Activated CD4-positive, alpha-beta T cell treated with anti-CD3 and anti-CD28 coated beads, Interleukin-2, amount 50 U/mL, for 48 hours (primary cell): Measurements from ENCODE around the gene HEXD.
A peak's percentile ranks its signal among the peaks of the same experiment; 100 is the strongest.

Source experiments
- DNase-seq, 2 experiments: peaks; one replicate each; pipeline ENCODE4 v3.0.0-alpha.2; 2020

HEXD gene

DNA sequence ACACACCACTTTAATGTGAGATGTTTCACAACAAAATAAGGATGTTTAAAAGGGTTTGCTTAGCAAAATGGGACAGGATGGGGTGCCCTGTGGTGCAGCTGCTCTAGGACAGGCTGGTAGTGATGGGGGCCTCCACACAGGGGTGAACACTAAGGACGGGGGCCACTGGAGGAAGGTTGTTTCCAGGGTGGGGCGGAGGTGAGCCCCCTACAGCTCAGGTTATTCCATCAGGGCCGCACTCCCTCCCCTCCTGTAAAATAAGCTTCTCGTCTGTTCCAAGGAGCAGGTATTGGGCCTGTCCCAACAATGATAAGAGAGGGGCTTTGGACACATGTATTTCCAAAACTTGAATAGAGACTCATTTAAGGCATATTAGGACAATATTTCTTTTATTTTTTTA, 1.9 kb upstream of the HEXD start:
- DNase-seq: no peak

DNA sequence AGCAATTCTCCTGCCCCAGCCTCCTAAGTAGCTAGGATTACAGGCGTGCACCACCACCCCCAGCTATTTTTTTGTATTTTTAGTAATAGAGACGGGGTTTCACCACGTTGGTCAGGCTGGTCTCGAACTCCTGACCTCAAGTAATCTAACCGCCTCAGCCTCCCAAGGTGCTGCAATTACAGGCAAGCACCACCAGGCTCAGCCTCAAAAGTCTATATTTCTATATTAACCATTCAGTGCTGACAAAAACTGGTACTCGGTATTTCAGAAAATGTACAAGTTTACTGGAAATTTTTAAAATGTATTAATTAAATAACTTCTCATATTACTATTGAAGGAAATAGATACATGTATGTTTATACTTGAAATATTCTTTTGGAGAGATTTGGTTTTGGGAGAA, 1.4 kb upstream of the HEXD start:
- DNase-seq: no peak

DNA sequence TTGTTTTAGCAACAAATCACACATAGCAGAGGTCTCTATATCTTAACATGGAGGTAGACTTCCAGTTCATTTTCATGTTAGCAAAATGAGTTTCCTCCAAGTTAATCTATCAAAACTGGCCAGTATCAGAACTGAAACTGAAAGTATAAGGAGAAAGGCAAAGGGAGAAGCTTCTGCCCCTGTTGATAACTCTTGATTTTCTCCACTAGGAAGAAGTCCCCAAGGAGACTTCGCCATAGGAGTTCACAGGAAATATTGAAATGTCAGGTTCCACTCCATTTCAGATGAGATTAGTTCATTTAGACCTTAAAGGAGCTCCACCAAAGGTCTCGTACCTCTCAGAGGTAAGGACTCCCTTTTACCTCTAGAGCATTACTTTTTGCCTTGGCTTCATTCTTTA, 1.4 kb downstream of the HEXD start:
- no peak for DNase-seq

DNA sequence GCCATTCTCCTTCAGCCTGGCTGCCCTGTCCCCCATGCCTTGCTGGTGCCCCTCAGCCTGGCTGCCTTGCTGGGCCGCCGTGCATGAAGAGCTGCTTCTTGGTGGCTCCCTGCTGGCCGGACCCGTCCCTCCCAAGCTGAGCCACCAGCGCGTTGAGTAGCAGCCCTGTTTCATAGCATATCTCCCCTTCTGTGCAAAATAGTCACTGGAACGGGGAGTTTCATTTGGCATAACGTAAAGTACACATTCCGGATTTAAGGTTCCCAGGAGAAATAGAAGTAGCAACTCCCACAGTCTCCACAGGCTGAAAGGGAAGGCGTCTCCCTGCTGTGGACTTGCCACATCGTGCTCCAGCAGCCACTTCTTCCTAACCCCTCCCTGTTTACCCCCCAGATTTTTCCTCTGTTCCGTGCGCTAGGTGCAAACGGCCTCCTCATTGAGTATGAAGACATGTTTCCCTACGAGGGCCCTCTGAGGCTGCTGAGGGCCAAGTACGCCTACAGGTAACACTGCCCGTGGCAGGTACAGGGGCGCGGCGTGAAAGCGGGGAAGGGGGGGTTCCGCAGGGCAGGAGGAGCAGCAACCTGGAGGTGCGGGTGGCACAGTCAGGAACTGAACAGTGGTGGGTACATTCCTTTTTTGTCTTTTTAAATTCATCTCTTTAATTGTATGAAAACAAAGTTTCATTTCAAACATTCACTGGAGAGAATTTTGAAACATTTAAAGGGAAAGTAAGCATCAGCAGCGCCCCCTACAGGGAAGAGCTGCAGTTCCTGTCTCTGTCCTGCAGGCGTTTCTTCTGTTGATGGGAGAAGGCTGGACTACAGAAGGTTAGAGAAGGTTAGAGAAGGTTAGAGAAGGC, 6.1 kb downstream of the HEXD start:
- peak; percentile 72 to 77 for DNase-seq

DNA sequence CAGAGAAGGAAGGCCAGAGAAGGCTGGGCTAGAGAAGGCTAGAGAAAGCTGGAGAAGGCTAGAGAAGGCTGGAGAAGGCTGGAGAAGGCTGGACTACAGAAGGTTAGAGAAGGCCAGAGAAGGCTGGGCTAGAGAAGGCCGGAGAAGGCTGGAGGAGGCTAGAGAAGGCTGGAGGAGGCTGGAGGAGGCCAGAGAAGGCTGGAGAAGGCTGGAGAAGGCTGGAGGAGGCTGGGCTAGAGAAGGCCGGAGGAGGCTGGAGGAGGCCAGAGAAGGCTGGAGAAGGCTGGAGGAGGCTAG, 6.7 kb downstream of the HEXD start:
- DNase-seq: no peak

DNA sequence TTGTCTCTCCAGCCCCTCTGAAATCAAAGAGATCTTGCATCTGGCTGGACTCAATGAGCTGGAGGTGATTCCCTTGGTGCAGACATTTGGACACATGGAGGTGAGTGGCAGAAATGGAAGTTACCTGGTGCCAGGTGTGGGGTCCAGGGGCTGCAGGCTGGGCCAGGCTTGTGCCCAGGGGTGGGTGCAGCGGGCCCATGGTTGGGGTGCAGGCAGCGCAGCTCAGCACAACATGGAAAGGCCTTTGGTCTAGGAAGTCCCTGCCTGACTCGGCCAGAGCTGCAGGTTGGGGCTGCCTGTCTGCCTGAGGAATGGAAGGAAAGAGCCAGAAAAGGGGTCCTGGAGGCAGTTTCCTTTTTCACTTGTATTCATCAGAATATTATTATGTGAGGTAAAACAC, 10.4 kb downstream of the HEXD start:
- DNase-seq: no peak

DNA sequence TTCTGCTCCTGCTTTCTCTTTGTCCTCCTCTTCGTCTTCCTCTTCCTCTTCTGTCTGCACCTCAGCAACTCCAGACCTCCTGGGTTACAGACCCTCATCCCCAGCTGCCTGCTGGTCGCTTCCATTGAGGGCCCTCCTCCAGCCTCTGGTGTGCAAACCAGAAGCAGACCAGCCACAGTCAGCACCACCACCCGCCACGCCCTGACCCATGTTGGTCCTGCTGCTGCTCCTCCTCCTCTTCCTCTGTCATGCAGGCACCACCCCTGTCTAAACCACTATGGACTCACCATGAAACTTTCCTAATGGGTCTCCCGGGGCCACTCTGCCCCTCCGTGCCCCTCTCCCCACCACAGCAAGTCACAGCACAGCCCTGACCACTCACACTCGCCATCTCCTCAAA, 11.7 kb downstream of the HEXD start:
- DNase-seq: no peak

DNA sequence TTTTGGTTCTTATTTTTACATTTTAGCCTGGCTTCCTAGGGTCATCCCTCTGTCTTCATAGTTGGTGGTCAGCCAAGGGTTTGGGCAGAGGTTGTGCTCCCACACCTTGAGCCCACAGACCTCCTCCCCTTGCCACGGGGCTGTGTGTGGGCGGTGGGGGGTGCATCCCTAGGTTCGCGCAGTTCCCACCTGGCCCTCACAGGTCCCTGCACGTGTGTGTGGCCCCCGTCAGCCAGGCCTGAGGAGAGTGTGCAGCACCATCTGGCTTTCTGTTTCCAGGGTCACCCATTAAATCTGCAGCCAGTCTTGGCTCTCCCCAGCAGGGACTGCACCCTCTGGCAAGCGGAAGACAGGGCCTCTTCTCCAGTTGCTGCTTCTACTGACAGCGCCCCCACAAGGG, 13.9 kb downstream of the HEXD start:
- no peak for DNase-seq

DNA sequence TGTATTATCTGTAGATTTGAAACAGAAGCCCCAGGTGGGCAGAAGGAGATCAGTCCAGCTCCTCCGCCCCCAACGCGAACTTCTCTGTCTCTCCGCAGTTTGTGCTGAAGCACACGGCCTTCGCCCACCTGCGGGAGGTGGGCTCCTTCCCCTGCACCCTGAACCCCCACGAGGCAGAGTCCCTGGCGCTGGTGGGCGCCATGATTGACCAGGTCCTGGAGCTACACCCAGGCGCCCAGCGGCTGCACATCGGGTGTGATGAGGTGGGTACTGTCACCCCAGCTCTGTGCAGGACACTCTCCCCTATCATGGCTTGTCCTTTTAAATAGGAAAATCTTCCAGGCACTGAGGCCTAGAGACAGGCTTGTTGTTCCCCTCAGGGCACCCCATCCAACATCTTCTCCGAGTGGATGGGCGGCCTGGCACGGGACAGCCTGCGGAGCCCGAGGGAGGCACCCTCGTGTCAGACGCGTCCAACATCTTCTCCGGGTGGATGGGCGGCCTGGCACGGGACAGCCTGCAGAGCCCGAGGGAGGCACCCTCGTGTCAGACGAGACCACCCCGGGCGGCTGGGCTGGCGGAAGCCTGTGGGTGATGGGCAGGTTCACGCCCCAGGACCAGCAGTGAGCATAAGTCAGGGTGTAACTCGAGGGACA, 15.5 kb downstream of the HEXD start:
- DNase-seq: no peak

DNA sequence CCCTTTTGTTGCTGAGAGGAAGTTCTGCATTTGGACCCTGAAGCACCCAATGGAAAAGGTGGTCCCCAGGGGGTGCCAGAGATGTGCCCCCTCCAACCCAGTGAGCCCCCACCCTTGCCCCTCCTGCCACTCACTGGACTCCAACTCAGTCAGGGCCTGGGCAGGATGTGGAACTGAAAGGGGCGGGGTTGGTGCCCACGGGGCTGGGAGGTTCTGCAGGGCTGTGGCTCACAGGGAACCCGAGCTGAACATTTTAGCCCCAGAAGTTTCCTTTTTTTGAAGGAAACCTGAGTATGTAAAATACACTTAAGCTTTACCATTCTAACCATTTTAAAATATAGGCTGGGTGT, 16.0 kb downstream of the HEXD start:
- DNase-seq: no peak

DNA sequence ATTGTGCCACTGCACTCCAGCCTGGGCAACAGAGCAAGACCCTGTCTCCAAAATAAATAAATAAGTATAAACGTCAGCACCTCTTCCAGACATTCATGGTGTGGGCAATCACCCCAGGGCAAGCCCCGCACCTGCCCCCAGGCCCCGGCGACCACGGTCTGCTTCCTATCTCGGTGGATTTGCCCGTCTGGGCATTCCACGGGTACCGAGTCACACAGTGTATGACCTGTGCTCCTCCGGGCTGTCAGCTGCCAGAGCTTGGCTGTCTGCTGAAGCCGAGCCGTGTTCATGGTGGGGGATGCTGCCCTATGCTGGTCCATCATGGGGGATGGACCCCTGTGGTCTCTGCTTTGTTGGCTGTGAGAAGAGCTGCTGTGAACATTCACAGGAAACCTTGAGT, 17.0 kb downstream of the HEXD start:
- DNase-seq: no peak

DNA sequence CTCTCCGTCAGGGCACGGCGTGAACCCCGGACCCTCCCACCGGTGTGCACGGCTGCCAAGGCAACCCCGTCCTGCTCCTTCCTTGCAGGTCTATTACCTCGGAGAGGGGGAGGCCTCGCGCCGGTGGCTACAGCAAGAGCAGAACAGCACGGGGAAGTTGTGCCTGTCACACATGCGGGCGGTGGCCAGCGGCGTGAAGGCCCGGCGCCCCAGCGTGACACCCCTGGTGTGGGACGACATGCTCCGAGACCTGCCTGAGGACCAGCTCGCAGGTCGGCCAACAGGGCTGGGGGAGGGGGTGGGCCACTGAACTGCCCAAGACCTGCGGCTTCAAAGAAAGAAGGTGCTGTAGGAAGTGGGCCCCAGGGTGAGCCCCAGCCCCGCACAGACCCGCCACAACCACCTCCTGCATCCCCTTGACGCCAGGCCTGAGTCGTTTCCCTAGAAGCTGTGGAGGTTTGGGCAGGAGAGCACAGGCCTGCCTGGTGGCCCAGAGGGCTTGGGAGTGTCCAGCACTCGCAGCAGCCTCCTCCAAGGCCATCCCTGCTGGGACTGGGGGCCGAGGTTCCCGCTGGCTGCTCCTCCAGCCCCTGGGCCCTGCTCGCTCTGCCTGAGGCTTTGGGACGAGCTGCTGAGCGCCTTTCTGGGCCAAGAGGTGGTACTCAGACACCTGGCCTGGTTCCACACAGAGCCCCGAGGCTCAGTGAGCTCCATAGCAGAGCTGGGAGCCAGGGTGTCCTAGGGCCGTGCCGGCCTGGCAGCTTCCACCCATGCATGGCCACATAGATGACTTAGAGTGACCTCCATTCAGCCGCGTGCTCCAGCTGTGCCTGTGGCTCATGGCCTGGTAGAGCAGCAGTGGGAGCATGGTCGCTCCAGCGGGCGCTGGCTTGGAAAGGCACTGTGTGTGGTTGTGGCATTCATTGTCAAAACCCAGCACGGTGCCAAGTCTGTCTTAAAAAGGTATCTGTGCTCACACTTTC, 17.7 kb downstream of the HEXD start:
- no peak for DNase-seq

DNA sequence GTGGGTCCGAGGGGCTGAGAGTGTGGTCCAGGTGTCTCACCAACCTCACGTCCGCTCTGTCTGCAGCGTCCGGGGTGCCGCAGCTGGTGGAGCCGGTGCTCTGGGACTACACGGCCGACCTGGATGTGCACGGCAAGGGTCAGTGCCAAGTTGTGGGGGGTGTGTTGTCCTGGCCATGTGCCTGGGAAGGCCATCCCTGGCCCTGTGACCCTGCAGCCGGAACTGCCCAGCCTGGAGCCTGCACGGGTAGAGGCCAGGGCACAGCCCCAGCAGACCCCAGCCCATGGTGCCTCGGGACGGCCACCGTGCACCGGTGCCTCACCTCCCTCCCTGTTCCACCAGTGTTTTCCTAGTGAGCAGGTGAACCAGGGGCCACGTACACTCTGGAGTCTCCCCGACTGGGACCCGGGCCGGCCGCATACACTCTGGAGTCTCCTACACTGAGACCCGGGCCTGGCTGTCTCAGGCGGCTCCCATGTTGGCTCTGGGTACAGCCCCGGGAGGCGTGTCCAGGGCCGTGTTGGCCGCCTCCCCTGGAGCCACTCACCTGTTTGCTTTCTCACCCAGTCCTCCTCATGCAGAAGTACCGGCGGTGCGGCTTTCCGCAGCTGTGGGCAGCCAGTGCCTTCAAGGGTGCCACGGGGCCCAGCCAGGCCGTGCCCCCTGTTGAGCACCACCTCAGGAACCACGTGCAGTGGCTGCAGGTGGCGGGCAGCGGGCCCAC, 18.6 kb downstream of the HEXD start:
- DNase-seq: no peak

DNA sequence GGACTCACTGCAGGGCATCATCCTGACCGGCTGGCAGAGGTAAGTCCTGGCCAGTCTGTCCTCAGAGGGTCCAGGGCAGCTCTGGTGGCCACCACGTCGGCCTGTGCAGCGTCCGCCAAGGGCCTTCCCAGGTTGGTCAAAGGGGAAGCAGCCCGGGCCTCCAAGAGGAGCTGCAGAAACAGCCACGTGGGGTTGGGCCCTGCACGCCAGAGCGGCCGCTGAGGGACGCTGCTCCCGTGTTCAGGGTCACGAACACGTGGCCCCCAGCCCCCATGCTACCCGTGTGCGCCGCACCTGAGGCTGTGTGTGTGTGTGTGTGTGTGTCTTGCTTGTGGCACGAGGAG, 19.1 kb downstream of the HEXD start:
- DNase-seq: no peak

DNA sequence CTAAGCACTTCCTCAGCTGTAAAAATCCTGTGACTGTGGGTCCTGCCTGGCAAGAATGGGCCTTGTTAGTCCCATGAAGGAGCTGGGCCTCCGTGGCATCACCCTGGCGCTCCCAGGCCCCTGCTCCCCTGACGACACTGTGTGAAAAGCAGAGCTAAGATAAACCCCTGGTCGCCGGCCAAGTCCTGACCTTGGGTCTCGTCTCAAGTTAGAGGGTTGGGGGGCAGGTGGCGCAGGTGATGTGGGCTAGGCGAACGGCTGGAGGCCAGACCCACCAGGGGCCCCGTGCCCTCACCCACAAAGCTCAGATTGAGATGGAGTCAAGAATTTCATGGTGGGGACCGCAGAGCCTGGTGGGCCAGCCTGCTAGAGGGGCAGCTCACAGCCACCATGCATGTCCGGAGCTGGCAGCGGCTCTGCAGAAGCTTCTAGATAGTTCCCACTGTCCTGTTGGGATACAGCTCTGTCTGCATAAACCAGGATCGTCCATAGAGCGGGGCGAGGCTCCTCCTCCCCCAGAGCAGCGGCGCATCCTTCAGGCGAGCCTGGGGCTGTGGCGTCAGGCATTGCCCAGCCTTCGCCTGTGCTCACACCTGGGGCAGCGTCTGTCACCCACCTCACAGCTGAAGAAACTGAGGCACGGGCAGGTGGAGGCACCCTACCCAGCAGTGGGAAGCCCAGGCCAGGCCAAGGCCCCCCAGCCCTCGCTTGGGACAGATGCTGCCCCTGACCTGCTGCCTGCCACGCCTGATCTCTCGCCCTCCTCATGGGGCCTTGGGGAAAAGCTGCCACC, 20.4 kb downstream of the HEXD start:
- DNase-seq: no peak

DNA sequence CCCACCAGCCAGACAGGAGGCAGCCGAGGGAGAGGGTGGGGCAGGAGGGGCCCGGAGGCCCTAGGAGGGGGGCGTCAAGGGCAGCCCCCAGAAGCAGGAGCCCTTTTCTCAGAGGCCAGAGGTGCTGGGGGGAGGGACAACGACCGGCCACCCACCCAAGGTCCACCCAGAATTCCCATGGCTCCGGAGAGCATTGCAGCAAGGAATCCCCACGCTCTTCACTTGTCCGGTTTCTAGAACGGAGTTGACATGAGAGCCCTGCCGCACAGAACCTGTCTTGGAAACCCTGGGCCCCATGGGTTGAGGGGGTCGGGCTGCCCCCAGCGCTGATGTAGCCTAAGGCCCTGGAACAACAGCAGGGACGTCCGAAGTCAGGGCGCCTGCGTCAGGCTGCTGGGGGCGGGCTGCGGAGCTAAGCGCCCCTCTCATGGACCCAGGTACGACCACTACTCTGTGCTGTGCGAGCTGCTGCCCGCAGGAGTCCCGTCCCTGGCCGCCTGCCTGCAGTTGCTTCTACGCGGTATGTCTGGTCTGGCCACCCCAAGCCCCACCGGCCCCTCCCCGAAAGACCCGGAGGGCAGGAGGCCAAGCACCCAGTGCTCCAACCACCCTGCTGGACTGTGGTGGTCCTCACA, 21.2 kb downstream of the HEXD start:
- no peak for DNase-seq

DNA sequence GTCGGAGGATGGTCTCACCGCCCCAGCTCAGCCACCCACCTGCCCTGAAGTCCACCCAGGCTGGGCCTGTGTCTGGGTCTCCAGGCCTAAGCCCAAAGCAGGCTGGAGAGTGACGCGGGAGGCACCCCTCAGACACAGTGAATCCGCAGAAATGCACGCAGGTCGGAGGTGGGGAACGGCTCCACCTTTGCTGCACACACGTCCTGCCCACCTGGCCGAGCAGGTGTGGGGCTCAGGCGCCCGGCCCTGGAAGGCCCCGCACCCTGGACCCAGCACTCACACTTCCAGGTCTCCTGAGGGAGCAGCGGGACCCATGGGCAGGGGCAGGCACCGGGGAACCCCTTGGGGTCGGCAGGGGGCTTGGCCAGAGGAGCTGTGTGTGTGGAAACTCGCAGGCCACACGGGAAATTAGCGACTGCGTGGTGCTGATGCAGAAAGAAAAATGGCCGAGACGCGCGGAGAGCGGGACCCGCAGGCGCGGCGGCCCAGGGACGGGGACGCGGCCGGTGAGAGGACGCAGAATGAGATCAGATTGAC, 21.8 kb downstream of the HEXD start:
- DNase-seq: no peak

DNA sequence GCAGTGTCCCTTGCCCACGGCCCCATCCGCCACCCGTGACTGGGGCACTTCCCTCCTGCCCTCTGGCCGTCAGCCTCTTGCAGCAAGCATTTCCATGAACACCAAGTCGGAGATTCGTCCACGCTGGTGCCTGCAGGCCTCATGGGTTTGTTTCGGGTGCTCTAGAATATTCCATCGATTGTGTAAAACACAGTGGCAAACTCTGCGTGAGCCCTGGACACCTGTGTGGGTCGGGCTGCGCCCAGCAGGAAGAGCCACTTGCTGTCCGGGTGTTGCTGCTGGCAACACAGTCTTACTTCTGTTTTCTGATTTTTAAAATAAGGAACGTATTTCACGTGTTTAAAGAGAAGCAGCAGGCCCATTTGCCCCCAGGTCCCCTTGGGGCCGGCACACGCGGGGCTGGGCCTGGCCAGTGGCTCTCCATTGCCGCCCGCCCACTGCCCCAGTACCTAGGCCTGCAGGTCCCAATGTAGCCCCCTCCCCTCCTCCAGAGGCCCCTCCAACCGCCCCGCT, 22.4 kb downstream of the HEXD start:
- no peak for DNase-seq

DNA sequence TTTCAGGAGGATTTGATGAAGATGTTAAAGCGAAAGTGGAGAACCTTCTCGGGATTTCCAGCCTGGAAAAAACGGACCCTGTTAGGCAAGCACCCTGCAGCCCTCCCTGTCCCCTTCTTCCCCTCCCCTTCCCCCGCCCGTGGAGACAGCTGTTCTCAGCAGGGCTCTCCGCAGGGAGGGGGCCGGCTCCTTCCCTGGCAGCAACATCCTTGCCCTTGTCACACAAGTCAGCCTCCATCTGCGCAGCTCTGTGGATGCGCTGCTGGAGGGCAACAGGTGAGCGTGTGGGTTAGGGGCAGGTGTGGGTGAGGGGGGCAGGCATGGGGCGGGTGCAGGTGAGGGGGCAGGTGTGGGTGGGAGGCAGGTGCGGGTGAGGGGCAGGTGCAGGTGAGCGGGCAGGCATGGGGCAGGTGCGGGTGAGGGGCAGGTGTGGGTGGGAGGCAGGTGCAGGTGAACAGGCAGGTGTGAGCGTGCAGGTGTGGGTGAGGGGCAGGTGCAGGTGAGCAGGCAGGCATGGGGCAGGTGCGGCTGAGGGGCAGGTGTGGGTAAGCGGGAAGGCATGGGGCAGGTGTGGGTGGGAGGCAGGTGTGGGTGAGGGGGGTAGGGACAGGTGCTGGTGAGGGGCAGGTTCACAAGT, 23.0 kb downstream of the HEXD start:
- DNase-seq: peak in 1 of 2 experiments; percentile 18

DNA sequence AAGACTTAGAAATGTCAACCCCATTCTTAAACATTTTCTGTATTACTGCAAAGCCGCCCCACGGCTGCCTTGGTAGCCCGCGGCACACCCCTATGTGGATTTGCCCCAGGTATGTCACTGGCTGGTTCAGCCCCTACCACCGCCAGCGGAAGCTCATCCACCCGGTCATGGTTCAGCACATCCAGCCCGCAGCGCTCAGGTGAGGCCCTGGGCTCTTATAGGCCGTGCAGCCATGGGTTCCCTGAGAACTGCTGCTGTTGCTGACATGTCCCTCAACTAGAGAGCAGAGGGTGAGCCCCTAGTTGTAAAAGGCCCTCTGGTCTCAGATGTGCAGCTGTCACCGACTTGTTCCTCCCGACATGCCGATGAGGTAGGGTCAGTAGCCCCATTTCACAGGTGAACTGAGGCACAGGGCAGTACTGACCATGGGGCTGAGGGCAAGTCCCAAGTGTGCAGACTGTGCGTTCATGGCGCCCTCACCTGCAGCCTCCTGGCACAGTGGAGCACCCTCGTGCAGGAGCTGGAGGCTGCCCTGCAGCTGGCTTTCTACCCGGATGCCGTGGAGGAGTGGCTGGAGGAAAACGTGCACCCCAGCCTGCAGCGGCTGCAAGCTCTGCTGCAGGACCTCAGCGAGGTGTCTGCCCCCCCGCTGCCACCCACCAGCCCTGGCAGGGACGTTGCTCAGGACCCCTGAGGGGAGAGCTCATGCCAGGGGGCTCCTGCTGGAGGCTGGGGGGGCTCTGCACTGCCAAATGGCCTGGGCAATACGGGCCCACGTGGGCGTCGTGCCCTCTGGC, 23.7 kb downstream of the HEXD start:
- DNase-seq: peak in 1 of 2 experiments; percentile 22
